Right kidney (tissue), 1 donor: Measurements from ENCODE around the gene DNMT1.

Source experiments
- DNase-seq: peaks from one replicate; pipeline ENCODE4 v3.0.0-alpha.2; 2016

DNMT1 gene

GRCh38 chr19:10113592-10113963, 81.2 kb downstream of the DNMT1 start:
- DNase-seq, result no peak

GRCh38 chr19:10112895-10113591, 81.7 kb downstream of the DNMT1 start:
- DNase-seq, result no peak

- DNase-seq, result no peak
Observed at GRCh38 chr19:10112037-10112761, 82.6 kb downstream of the DNMT1 start.

- no peak for DNase-seq
Observed at GRCh38 chr19:10111405-10111811, 83.3 kb downstream of the DNMT1 start, which contains the start of gene P2RY11. P2RY11 (plus strand) TSS chr19:10111693; CDS start chr19:10111722, 29 bp downstream.

GRCh38 chr19:10110972-10111317, 83.8 kb downstream of the DNMT1 start:
- DNase-seq, result no peak

- DNase-seq, result no peak
Observed at GRCh38 chr19:10110076-10110971, 84.4 kb downstream of the DNMT1 start.

GRCh38 chr19:10109528-10109927, 85.2 kb downstream of the DNMT1 start:
- no peak for DNase-seq

GRCh38 chr19:10107817-10108367, 86.9 kb downstream of the DNMT1 start:
- no peak for DNase-seq

DNA sequence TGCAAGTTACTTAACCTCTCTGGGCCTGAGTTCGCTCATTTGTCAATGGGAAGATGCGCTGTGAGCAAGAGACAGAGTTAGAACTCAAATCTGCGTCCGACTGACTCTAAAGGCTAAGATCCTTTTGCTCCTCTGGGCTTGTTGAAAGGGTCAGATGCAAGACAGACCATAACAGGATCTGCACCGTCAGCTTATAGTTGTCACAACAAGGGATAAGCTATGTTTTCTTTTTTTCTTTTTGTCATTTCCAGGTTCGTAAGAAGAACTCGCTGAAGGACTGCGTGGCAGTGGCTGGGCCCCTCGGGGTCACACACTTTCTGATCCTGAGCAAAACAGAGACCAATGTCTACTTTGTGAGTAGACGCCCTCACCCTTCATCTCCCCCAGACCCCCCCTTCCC, 87.5 kb downstream of the DNMT1 start:
- no peak for DNase-seq

DNA sequence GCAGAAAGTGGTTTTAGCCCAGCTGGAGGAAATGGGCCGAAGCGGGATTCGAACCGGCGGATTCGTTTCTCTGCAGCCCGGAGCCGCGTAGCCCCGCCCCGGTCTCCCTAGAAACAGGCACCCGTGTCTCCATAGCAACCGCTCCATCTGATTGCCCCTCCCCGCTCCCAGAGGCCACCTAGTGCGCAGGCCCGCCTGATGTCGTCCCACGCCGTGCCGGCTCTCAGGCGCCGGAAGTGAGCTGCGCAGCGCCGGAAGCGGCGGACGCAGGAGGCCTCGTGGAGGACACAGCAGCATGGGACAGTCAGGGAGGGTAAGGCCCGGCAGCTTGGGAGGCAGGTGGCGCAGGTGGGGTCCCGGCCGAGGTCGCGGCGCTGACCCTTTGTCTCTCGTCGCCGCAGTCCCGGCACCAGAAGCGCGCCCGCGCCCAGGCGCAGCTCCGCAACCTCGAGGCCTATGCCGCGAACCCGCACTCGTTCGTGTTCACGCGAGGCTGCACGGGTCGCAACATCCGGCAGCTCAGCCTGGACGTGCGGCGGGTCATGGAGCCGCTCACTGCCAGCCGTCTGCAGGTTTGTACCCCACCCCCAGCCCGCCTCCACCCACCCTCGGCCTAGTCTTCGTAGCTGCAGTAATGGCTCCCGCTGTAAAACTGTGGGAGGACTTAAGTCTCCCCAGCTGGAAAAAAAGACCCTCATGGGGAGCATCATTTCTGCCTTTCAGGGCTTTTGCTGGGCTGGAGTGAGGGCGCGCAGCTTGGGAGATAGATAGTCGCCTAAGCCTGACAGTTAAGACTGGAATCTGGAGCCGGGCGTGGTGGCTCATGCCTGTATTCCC, 88.4 kb downstream of the DNMT1 start, which contains the start of gene PPAN:
Gene PPAN (plus strand): TSS at position 263 of the 837 bp plus-strand sequence. CDS start 33 bp downstream, at position 296.
- peak; percentile 85 for DNase-seq

GRCh38 chr19:10105509-10106099, 89.1 kb downstream of the DNMT1 start:
- no peak for DNase-seq

DNA sequence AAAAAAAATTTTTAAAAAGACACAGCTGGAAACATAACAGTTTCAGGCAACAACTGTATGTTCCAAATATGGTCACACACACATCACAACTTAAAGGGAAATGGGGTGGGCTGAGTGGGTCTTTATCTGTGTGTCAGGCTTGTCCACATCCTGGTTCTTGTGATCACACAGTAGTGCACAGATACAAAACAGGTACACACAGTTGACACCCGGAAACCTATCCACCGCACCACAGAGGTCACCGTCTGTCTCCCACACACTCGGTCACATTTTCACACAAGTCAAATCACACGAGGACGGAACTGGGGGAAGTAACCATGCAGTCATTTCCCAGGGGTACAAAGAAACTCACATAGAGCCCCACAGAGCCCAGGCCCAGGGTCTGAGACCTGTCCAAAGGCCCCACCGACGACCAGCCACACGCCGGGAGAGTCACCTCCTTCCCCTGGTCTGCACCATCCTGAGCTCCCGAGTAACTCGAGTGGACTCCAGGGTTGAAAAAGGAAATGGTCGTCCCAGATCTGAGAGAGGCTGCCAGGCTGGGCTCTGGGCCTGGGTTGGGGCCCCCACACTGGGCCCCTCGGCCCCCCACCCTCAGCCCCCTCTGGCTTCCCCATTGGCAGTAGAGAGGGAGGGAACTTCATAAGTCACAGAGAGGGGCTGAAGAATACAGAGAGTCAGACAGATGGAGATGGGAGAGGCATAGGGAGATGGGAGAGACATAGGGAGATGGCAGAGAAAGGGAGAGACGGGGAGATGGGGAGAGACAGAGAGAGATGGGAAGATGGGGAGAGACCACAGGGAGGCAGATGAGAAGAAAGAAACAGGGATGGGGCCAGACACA, 89.9 kb downstream of the DNMT1 start:
- DNase-seq, result no peak

GRCh38 chr19:10104130-10104513, 90.6 kb downstream of the DNMT1 start:
- DNase-seq, result no peak

GRCh38 chr19:10102787-10103236, 91.9 kb downstream of the DNMT1 start:
- DNase-seq, result peak; percentile 41

- DNase-seq, result no peak
Observed at GRCh38 chr19:10100163-10100785, 94.5 kb downstream of the DNMT1 start.

DNA sequence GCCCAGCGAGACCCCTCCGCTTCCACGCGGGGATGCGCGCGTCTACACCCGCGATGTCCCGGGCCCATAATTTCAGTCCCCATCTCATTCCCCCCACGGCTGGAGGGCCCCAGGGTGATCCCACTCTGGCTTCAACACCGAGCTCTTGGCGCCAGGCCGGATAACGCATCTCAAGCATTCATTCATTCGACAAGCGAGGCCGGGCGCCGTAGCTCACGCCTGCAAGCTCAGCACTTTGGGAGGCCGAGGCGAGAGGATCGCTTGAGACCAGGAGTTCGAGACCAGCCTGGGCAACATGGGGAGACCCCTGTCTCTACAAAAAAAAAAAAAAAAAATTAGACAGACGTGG, 98.2 kb downstream of the DNMT1 start:
- no peak for DNase-seq

- peak; percentile 95 for DNase-seq
Observed at GRCh38 chr19:10095948-10096614, 98.7 kb downstream of the DNMT1 start.

DNA sequence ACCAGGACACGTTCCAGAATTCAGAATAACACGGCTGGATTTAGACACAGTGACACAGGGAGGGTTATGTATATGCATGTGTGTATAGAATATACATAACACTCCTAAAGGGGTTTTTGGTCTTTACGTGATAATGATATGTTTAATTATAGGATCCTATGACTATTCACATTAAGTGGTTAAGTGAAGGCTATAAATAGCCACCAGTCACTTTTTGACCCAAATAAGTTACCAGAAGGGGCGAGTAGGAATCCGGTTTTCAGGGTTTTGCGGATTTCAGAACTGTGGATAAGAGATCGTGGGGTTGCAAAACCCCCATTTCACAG, 99.2 kb downstream of the DNMT1 start:
- no peak for DNase-seq
